ENCODE measurements around the gene RAD54L2.

DNA sequence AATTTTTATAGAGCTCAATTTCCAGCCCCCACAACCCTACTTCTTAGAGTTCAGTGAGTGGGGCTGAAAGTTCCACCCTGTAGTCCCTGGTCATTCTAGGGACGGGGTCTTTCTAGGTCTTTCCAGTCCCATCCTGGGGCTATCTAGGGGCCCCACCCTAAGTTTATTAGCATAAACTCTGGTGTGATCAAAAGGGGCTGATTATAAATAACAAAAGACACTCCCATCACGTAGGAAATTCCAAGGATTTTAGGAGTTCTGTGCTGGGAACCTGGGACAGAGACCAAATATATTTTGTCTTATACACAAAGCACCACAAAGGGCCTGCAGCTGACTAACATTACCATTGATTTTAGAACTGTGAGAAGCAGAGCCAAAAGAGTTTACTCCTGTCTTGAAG lies 41.9 kb downstream of the RAD54L2 start:
- TF ChIP-seq CTCF (IDR thresholded peaks at IDR 0.05; ENCODE audit: insufficient read depth, low read length): no peak
- TF ChIP-seq, protein P1, sequence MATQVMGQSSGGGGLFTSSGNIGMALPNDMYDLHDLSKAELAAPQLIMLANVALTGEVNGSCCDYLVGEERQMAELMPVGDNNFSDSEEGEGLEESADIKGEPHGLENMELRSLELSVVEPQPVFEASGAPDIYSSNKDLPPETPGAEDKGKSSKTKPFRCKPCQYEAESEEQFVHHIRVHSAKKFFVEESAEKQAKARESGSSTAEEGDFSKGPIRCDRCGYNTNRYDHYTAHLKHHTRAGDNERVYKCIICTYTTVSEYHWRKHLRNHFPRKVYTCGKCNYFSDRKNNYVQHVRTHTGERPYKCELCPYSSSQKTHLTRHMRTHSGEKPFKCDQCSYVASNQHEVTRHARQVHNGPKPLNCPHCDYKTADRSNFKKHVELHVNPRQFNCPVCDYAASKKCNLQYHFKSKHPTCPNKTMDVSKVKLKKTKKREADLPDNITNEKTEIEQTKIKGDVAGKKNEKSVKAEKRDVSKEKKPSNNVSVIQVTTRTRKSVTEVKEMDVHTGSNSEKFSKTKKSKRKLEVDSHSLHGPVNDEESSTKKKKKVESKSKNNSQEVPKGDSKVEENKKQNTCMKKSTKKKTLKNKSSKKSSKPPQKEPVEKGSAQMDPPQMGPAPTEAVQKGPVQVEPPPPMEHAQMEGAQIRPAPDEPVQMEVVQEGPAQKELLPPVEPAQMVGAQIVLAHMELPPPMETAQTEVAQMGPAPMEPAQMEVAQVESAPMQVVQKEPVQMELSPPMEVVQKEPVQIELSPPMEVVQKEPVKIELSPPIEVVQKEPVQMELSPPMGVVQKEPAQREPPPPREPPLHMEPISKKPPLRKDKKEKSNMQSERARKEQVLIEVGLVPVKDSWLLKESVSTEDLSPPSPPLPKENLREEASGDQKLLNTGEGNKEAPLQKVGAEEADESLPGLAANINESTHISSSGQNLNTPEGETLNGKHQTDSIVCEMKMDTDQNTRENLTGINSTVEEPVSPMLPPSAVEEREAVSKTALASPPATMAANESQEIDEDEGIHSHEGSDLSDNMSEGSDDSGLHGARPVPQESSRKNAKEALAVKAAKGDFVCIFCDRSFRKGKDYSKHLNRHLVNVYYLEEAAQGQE (IDR thresholded peaks at IDR 0.05; ENCODE audit: insufficient replicate concordance, low read depth): no peak
- TF ChIP-seq POLR2AphosphoS5 (IDR thresholded peaks at IDR 0.05; ENCODE audit: low read depth): no peak

Measured in HL-60 (cell line).